Uterus (tissue), 2 donors: ENCODE data around the gene ME3.
"Not testable (repeated sequence)": the region's sequence is repeated elsewhere in the genome, so short reads cannot be mapped to it uniquely, and the experiment has no call there.

Experiments used
- CTCF ChIP-seq, 4 experiments: fragments of 200-600 bp in 2 of 4; fragments of 450-650 bp in 2 of 4; sonication (generic) in 2 of 4; IDR thresholded peaks; one replicate each; pipeline ENCODE4 v1.5.1; 2016 to 2019; ENCODE audit warnings: antibody characterized with exemption in 4 of 4, mild to moderate bottlenecking in 2 of 4, moderate library complexity in 1 of 4
- POLR2A ChIP-seq, 2 donors: fragments of 450-650 bp; IDR thresholded peaks; one replicate each; pipeline ENCODE4 v1.6.1; 2016; ENCODE audit warnings: antibody characterized with exemption in 2 of 2, mild to moderate bottlenecking in 1 of 2, moderate library complexity in 1 of 2

- TF ChIP-seq POLR2A, CTCF (IDR thresholded peaks at IDR 0.05): not testable (repeated sequence)
These were observed 109.6 kb downstream of the ME3 start for GRCh38 chr11:86562842-86563241.
